ENCODE data around the gene DZIP3.

DNA sequence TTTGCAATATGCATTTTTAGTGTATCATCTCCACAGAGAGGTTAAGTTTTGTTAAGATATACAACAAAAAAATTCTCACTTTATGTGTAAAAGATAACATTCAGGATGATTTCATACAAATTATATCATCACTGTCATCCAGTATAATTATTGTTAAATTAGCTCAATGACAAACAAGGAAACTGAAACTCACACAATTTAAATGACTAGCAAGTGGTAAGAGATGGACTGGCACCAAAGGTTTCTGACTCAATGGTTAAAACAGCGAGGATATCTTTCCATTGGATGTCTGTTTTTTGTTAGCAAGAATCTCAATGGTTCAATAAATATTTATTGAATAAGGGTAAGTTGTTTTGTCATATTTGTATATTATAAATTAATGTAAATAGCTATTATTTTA, 22.9 kb upstream of the DZIP3 start:
- no peak for TF ChIP-seq EZH2 (IDR thresholded peaks at IDR 0.05; ENCODE audit: borderline replicate concordance, insufficient read depth, low read depth, low read length, poor library complexity, severe bottlenecking)
- TF ChIP-seq, protein P1, sequence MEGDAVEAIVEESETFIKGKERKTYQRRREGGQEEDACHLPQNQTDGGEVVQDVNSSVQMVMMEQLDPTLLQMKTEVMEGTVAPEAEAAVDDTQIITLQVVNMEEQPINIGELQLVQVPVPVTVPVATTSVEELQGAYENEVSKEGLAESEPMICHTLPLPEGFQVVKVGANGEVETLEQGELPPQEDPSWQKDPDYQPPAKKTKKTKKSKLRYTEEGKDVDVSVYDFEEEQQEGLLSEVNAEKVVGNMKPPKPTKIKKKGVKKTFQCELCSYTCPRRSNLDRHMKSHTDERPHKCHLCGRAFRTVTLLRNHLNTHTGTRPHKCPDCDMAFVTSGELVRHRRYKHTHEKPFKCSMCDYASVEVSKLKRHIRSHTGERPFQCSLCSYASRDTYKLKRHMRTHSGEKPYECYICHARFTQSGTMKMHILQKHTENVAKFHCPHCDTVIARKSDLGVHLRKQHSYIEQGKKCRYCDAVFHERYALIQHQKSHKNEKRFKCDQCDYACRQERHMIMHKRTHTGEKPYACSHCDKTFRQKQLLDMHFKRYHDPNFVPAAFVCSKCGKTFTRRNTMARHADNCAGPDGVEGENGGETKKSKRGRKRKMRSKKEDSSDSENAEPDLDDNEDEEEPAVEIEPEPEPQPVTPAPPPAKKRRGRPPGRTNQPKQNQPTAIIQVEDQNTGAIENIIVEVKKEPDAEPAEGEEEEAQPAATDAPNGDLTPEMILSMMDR (IDR thresholded peaks at IDR 0.05), result no peak
